NCI-H128 (cell line): ENCODE results near the gene GDPD5.

Source experiments
- DNase-seq: peaks from one replicate; lab custom pipeline; 2025; ENCODE audit not compliant: unreplicated experiment; lab: John Stamatoyannopoulos, UW

GDPD5 gene

DNA sequence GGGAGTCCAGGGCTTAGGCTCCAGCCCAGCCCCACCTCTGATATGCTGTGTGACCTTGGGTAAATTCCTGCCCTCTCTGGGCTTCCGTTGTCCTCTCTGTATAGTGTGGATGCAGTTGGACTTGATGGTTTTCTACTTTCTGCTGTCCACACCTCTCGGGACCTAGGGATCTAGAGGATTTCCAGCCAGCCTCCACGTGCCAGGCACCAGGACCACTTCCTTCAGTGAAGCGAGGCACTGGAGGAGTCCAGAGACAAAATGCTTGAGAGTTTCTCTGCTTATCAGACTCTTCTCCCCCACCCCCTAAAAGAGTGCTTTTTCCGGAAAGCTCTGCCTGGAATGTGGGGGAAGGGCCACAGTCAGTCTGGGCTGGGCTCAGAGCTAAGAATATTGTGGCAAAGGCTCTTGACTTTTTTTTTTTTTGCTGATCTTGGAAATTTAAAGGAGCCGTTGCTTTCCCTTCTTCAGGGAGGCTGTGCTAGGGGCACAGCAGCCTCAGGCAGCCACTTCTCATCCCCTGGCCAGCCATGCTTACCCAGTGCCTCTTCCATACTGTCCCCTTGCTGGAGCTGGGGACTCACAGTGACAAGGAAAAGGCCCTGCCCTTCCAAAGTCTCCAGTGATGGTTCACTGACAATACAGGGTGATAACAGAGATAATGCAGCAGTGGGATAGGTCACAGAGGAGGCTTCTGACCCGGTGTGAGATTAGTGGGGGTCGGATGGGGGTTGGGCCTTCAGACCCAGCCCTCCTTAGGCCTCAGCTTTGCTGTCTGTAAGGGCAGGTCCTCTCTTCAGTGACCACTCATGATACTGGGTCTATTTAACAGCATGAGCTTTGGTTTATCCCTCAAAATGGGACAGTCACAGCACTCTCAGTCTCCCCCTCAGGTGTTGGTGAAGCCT is 33.5 kb upstream of the GDPD5 start:
- DNase-seq, result no peak

DNA sequence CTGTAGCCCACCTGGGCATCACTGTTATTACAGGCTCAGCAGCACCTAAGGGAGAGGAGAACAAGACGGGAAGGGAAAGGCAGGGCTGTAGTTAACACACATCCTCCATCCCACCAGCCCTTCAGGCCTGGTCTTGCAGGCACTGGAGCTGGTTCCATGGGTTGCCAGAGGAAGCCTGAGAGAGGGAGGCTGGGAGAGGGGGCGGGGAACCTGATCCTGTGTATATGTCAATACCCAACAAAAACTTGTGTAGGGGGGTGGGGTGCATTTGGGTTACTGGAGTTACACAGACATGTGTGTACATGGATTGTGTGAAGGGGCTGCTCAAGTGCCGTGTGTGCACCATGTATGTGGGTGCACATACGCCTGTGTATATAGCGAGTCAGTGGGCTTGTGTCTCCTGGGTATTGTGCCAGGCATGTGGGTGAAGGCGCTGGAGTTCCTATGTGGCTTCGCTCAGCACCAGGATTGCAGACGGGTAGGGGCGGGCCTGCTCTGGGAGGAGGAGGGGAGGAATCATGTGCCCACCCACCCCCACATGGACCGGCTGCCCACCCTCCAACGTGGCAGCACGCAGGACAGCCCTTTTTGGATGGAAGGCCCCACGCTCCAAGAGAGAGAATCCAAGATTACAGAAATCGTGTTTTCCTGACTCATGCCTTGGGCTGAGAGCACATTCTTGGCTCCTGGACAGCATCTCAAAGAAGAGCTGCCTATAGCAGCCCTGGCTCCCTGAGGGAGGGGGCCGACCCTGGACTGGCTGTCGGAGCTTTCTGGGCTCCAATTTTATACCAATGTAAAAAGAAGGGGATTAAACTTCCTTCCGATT is 32.1 kb upstream of the GDPD5 start:
- DNase-seq, result no peak

DNA sequence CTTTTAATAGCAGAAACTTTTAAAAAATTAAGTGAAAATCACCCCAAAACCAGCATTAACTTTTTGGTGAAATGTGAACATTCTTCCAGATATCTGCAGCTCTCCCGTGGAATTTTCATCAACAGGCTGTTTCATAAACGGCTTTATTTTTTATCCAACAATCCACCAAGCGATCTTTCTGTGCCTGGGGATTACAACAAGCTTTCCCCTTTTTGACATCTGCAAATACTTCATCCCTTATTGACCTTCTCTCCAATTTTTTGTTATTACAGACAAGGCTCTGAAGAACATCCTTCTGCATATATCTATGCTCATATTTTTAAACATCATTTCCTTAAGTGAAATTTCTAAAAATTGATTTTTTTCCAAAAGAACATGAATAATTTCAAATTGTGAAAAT is 30.5 kb upstream of the GDPD5 start:
- DNase-seq, result no peak

DNA sequence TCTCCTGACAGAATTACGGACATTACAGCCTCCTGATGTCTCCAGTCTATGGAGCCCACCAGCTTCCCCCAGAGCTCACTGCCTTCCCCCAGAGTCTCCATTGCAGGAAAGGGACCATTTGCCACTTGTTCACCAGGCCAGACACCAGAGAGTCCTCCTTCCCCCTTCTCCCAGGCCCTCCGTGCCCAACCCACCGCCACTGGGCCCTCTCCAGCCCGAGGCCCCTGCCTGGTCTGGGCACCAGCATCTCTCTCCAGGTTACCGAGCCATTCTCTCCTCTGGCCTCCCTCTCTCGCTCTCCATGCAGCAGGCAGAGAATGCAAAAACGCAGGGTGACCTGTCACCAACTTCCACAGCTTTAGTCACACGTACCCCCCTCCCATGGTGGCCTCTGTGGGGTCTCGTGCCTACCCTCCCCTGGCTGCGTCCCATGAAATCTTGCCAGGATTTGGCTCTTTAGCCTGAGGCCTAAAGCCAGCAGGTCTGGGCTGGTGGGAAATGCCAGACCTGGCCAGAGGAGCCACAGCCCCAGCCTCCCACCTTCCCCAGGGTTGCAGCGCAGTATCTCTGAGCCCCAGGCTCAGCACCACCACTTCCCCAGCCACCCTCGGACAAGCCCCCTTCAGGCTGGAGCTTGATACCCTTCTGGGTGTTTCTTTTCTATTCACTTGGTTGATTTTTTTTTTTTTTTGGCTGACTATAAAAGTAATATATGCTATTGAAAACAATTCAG is 29.5 kb upstream of the GDPD5 start:
- no peak for DNase-seq

DNA sequence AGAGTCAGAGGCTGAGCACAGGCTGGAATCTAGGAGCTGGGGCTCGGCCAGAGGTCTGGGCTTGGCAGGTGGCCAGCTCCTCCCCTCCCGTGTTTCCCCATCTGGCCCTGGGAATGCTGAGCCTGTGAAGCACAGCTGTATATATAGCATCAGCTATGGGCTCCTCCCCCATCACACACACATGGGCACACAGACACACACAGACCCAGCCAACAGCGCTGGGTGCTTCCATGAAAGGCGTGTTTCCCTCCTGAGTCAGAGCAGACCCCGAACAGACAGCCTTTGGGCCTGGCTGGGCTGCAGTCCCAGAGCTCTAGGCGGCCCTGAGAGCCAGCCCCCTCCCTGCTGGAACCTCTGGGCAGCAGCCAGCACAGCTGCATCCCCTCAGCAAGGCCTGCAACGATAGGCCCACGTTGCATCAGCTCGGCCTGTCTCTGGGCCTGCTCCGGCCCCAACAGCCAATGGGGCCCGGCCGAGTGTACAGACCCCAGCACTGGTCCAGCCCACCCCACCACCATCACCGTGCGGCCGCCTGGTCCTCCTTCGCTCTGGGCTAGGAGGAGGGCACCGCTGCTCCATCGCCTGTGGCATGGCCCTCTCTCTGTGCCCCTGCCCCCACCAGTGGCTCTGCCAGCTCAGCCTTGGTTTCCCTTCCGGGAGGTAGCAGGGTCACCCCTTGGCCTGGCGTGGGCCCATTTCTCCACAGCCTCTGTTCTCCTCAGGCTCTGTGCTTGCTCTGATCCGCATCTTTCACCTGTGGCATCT is 28.7 kb upstream of the GDPD5 start:
- no peak for DNase-seq

DNA sequence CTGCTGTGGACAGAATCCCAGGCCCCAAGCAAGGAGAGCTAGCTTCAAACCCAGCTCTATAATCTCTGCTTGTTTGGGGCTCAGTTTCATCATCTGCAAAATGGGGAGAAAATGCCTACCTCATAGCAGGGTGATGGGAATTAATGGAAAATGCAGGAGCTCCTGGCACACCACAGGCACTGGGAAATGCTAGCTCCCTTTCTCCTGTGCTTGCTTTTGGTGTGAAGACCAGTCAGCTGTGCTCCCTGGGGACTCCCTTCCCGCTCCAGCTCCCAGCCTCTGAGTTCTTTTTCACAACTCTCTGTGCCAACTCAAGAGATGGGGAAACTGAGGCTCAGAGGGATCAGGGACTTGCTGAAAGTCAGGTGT is 28.1 kb upstream of the GDPD5 start:
- DNase-seq, result no peak

DNA sequence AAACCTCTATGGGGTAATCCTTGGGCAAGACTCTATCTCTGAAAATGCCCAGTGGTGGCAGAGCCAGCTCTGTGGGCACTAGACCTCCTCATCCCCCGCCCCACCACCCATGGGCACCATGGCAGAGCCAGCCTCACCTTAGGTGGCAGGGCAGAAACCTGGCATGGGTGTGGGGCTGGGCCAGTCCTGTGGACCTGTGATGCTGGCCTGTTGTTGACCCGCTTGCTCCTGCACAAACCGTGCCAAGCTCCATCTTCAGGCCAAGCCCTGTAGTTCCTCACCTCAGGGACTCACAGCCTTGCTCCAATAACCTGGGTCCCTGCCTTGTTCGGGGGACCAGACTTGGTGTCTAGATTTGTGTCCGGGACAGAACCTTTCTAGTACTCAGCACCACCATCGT is 27.4 kb upstream of the GDPD5 start:
- DNase-seq, result no peak

DNA sequence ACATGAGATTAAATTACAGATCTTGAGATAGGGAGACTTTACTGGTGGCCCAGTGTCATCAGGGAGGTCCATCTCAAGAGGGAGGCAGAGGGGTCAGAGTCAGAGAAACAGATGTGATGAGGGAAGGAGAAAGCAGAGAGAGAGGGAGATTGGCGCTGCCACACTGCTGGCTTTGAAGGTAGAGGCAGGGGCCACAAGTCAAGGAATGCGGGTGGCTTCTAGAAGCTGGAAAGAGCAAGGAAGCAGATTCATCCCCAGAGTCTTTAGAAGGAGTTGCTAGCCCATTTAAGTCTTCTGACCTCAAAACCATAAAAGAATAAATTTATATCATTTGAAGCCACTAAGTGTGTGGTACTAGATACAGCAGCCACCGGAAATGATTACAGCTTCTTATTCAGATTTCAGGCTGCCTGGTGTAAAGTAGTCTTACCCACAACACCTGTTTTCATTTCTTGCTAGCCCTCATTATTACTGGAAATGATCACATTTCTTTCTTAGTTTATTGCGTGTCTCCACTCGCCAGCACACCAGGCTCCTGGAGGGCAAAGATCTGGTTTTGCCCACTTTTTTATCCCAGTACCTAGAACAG is 23.7 kb upstream of the GDPD5 start:
- no peak for DNase-seq

DNA sequence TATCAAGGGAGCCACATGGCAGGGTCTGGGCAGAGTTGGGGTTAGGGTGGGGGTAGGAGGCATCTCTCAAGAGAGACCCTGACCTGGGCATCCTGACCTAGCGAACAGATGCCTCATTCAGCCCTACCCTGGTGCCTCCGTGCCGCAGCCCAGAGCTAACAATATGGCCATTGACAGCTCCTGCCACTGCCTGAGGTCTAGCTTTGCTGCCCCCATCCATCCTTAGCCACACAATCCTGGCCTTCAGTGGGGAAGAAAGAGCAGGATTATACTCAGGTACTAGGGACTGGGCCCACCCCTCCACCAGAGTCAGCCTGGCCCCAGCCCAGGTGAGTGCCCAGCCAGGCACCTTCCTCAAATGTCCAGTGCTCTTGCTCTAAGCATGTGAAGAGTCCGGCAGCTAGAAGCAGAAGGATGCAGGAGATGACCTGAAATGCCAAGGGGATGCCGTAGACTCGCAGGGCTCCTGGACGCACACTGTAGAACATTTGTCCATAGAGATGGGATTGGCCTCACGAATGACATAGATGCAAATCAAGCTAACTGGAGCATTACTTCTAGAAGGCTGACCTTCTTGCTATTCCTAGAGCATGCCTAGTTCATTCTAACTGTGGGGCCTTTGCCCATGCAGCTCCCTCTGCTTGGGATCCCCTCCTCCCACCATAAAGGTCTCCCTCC is 23.0 kb upstream of the GDPD5 start:
- no peak for DNase-seq

DNA sequence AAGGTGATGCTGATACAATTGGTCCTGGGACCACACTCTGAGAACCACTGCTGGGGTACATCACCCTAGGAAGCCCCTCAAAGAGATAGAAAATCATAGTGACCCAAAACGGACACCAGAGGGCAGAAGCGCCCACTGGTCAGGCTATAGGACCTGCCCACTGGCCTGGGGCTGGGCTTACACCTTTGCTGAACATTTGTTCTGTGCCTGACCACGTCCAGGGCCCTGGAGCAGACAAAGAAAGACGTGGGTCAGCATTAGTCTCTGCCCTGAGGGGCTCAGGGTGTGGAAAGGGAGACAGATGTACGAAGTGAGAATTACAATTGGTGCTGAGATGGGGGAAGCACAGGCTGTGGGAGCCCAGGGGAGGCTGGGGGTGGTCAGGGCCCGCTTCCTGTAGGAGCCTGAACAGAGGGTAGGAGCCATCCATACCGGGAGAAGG is 21.9 kb upstream of the GDPD5 start:
- peak; percentile 15 for DNase-seq

DNA sequence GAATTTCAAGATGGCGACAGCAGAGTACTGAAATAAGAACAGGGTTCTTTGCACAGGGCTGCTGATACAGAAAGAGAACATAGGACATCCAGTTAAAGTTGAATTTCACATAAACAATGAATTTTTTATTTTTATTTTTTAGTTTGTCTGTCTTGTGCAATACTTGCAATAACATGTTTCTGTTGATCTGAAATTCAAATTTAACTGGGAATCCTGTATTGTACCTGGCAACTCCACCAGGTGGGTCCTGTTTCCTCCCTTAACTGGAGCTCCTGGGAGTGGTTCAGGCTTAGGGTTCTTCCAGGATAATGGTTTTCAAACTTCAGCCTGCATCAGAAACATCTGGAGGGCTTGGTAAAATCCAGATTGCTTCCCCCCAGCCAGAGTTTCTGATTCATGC is 21.4 kb upstream of the GDPD5 start:
- no peak for DNase-seq

DNA sequence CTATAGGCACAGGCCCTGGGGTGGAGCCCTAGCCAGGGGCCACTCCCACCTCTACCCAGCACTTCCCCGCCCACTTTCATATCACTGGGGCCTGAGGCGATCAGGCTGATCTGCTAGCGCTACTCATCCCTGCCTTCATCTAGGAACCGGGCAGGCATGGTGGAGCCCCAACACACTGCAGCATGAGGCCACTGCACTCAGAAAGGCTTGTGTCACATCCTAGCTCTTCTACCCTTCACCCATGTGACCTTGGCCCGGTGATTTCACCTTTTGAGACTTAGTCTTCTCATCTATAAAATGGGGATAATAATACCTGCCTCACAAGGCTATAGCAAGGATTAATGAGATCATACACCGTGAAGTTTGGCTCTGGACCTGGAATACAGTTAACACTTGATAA is 18.1 kb upstream of the GDPD5 start:
- DNase-seq, result no peak

DNA sequence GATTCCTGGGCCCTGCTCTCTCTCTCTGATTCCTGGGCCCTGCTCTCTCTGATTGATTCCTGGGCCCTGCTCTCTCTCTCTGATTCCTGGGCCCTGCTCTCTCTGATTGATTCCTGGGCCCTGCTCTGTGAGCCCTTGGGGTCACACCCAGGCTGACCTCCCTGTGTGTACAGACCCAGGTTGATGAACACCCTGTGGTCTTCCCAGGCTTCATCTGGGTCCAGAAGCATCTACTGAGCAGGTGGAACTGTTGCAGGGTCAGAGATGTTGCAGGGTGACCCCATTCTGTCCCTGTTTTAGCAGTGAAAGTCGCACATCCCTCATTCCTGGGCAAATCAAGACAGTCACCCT is 16.3 kb upstream of the GDPD5 start:
- DNase-seq, result no peak

DNA sequence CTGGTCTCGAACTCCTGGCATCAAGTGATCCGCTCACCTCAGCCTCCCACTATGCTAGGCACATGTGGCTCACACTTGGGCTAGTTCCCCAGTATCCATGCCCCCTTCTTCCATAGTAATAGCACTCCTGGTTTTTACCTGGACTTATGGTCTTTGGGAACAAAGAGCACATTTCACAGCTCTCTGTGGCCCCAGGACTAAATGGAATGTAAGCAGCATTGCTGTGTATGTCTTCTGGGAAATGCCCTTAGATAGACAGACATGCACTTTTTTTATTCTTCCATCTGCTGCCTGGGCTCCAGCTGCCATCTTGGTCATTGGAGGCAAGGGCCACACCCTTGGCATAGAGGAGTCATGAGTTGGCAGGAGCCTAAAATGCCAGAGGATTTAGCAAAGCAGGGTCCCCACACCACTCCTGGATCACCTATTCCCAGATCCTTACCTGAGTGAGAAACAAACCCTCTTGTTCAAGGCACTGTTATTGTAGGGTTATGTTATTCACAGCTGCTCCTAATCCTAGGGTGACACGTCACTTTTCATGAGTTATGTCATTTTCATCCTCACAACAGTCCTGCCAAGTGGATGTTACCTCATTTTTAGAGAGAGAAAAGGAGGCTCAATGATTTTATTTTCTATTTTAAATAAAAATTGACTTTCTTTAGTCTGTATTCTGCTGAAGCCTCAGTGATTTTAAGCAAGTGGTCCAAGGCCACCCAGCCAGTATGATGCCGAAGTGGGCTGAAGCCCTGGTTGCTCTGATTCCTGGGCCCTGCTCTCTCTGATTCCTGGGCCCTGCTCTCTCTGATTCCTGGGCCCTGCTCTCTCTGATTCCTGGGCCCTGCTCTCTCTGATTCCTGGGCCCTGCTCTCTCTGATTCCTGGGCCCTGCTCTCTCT is 15.7 kb upstream of the GDPD5 start:
- no peak for DNase-seq

DNA sequence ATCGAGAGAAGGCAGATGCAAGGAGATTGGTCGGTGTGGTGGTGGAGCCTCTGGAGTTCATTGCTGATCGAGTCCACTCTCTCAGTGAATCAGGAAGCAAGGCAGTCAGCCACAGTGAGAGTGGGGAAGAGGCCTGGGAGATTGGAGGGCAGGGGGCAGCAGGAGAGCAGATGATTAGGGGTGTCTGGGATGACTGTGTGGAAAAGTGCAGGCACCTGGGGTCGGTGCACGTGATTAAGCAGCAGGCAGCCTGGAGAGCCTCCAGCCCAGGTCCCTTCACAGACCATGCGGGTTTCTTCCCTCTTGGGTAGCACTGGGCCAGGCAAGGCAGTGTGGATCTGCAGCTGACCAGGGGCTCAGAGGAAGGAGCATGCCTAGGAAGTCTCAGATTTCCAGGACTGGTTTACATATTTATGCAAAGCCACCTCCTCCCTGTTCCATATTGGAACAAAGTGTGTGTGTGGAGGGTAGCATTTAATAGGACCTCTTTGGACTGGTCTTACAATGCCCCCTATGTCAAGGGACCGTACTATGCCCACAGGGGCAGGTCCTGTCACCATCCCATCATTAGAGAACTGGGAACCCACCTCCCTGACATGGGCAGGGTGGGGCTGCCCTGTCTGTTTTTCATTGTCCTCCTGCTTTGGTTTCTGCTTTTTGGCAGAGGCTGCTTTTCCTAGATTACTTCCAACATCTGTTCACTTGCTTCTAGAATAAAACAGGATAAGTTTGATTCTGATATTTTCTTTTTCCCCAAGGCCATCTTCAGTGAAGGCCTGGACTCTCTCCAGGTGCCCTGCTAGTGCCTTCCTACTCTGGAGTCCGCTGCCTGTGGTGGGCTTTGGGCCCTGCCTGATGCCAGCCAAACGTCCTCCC is 14.0 kb upstream of the GDPD5 start:
- no peak for DNase-seq

DNA sequence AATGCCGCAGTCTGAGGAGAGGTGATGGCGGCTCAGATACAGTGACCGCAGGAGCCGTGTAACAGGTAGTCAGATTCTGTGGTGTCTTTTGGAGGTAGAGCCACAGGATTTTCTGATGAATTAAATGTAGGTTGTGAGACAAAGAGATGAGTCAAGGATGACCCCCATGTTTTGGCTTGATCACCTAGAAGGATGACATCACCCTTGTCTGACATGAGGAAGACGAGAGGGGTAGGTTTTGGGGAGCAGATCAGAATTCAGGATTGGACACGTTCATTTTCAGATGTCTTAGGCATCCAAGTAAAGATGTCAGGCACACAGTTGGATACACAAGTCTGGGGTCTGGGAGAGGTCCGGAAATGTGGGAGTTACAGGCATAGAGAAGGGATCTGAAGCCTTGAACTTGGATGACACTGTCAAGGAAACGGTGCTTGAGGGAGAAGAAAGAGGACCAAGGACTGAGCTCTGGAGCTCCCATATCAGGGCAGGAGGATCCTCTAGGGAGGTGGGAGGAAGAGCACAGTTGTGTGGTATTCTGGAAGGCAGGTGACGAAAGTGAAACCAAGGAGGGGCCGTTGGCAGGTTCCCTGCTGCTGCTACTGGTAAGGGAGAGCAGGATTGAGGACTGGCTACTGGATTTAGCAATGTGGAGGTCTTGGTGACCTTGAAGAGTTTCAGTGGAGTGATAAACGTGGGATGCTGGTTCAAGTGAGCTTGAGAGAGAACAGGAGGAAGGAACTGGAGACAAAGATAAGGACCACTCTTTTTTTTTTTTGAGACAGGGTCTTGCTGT is 12.6 kb upstream of the GDPD5 start:
- no peak for DNase-seq

DNA sequence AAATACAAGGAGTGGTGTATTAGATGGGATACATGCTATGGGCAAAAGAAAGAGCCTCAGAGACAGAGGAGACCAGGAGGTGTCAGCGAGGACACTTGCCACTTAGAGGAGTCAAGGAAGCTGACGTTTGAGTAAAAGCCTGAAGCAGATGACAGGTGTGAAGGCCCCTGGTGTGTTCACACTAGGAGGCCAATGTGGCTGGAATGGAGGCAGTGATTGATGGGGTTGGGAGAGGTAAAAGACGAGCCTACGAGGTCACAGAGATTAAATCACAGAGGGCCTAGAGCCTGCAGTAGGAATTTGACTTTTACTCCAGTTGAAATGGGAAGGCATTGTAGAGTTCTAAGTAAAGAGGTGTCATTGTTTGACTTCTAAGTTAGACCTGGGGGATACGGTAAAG is 12.0 kb upstream of the GDPD5 start:
- no peak for DNase-seq
